Dendritic cell treated with granulocyte-macrophage colony-stimulating factor and Interleukin-4, amounts not matched to agents 40 ng/mL and 50 ng/mL, for 4 days (primary cell): ENCODE data around the gene PIP5K1B.
A peak's percentile ranks its signal among the peaks of the same experiment; 100 is the strongest.

ENCODE experiments used
- H3K27ac Mint-ChIP-seq: one replicate; pipeline ENCODE4 v1.8.0; 2022; ENCODE audit warnings: mild to moderate bottlenecking, mixed read lengths
- H3K27me3 Mint-ChIP-seq: one replicate; pipeline ENCODE4 v1.8.0; 2022; ENCODE audit warnings: mild to moderate bottlenecking, mixed read lengths
- H3K36me3 Mint-ChIP-seq: one replicate; pipeline ENCODE4 v1.8.0; 2022; ENCODE audit warnings: low read depth, mixed read lengths
- H3K4me1 Mint-ChIP-seq: one replicate; pipeline ENCODE4 v1.8.0; 2022; ENCODE audit warnings: low read depth, mixed read lengths
- H3K4me3 Mint-ChIP-seq: one replicate; pipeline ENCODE4 v1.8.0; 2022; ENCODE audit warnings: mild to moderate bottlenecking, moderate library complexity, mixed read lengths
- H3K9me3 Mint-ChIP-seq: one replicate; pipeline ENCODE4 v1.8.0; 2022; ENCODE audit warnings: mixed read lengths
- intact Hi-C: fragments of 100-400 bp; cut with micrococcal nuclease; formaldehyde crosslinking; loops from one replicate; pipeline ENCODE4 v1.15.0; 2022

The PIP5K1B gene, protein sequence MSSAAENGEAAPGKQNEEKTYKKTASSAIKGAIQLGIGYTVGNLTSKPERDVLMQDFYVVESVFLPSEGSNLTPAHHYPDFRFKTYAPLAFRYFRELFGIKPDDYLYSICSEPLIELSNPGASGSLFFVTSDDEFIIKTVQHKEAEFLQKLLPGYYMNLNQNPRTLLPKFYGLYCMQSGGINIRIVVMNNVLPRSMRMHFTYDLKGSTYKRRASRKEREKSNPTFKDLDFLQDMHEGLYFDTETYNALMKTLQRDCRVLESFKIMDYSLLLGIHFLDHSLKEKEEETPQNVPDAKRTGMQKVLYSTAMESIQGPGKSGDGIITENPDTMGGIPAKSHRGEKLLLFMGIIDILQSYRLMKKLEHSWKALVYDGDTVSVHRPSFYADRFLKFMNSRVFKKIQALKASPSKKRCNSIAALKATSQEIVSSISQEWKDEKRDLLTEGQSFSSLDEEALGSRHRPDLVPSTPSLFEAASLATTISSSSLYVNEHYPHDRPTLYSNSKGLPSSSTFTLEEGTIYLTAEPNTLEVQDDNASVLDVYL

DNA sequence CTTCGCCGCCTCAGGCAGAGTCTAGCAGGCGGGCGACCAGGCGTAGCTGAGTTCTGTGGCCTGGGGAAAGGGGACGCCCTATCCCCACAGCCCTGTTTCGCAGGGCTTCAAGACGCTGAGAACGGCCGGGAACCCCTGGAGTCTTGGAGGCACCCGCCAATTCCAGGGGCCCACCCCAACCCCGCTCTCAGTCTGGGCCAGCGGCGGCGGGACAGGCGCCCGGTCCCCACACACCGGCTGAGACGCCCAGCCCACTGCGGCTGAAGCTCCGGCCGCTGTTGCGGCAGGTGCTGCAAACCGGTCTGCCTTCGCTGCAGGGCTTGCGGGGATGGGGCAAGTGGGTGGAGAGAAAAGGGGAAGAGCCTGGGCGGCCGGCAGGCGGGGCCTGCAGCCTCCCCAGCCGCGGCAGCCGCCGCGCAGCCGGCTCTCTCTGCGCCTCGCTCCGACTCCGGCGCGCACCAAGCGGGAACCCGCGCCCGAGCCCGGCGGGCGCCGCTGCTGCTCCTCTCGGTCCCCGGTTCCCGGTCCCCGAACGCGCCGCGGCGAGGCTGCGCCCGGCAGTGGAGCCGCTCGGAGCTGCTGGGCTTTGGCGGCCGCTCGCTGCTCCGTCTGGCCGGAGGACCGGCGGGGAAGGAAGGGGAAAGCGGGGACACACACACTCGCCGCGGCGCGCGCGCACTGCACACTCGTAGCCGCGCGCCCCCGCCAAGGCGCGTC is at the start of gene PIP5K1B:
Gene PIP5K1B (plus strand): TSS at position 427 of the 717 bp plus-strand sequence. CDS start 117,375 bp downstream, outside the sequence.
- intact Hi-C loops: loop anchor here (5.0 to 10.0 kb wide), 4 partner anchors 72 to 297 kb away; no protein-coding TSS in a partner anchor
- peak within 1 kb of the TSS; percentile 93 for H3K4me3 Mint-ChIP-seq
- H3K27me3 Mint-ChIP-seq: peaks cover 43% of the 10 kb centered on the region
- peaks cover 7% of the 10 kb centered on the region for H3K36me3 Mint-ChIP-seq
- H3K9me3 Mint-ChIP-seq: no peaks in the 10 kb centered on the region
- H3K4me1 Mint-ChIP-seq: peaks cover 33% of the 10 kb centered on the region
- peak within 1 kb of the TSS; percentile 84 for H3K27ac Mint-ChIP-seq

DNA sequence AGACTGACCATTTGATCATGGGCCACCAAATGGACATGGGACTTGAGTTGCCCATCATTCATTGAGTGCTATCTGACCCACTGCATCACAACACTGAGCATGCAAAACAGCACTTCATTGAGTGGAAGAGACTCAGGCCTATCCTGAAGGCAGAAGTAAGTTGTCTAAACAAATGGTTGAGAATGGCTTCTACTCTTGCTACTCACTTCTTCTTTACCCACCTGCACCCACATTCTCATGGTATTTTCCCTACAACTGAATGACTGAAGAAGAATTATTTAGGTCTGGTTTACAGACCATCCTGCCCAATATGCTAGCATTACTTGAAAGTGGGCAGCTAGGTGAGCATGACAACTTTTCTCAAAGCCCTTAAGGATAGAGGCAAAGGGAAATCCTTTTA is 41.0 kb upstream of the PIP5K1B start:
- Mint-ChIP-seq H3K4me1 (no peaks in the 10 kb centered on the region), H3K4me3 (no peak overlapping the region), H3K27me3 (peaks cover 4% of the 10 kb centered on the region), H3K36me3 (no peaks in the 10 kb centered on the region), H3K9me3 (no peaks in the 10 kb centered on the region), H3K27ac (no peak overlapping the region)
- intact Hi-C loops: no loop called here

DNA sequence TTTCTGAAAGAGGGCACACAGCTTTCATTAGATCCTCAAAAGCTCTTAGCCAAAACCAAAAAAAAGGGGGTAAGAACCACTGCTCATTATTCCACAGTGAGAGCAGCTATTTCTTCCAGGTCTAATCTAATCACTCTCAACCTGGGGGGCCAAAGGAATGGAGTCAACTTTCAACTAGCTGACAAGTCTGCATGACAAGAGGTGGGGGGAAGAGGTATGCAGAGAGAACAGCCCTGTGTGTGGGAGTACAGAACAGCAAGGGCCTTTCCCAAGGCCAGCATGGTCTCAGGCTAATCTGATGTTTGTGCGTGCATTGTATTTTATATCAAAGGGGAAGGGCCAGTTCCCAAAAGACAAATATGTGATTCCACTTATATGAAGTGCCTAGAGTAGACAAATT is 36.9 kb upstream of the PIP5K1B start:
- intact Hi-C loops: no loop called here
- H3K4me3 Mint-ChIP-seq: no peak overlapping the region
- peaks cover 2% of the 10 kb centered on the region for H3K27me3 Mint-ChIP-seq
- no peaks in the 10 kb centered on the region for H3K36me3 Mint-ChIP-seq
- no peaks in the 10 kb centered on the region for H3K9me3 Mint-ChIP-seq
- no peaks in the 10 kb centered on the region for H3K4me1 Mint-ChIP-seq
- H3K27ac Mint-ChIP-seq: no peak overlapping the region

DNA sequence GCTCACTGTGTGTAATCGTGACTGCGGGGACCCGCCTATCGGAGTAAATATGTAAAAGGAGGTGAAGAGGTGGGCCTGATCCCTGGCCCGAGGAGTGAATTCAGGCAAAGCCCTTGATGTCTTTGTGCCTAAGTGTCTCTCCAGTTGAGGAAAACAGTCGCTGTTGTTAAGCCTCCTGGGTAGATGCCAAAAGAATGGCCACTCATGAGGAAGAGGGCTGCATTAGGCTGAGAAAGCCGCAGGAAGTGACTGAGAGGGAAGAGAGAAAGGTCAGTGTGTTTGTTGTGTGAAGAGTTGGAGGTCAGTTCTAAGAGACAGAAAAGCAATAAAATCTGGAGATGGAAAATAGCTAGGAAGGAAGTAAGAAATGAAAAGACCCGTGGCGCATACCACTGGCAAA is 35.8 kb upstream of the PIP5K1B start:
- intact Hi-C loops: no loop called here
- Mint-ChIP-seq H3K4me1 (no peaks in the 10 kb centered on the region), H3K9me3 (no peaks in the 10 kb centered on the region), H3K4me3 (no peak overlapping the region), H3K27me3 (peaks cover 2% of the 10 kb centered on the region), H3K27ac (no peak overlapping the region), H3K36me3 (no peaks in the 10 kb centered on the region)

DNA sequence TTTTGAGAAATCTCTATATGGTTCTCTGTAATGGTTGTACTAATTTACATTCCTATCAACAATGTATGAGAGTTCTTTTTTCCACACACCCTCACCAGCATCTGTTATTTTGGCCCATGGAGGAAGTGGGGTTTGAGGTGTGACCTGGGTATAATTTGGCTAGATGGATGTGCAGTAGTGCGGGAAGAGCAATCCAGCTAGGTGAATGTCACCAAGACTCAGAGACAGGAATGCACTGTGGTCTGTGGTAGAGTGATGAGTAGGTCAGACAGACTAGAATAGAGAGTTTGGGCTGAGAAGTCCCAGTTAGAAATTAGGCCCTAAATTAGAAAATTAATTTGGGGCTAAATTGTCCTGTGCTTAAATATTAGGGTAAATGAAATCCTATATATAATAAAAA is 32.8 kb upstream of the PIP5K1B start:
- Mint-ChIP-seq H3K9me3 (no peaks in the 10 kb centered on the region), H3K4me3 (no peak overlapping the region), H3K36me3 (no peaks in the 10 kb centered on the region), H3K4me1 (no peaks in the 10 kb centered on the region), H3K27ac (no peak overlapping the region), H3K27me3 (peaks cover 7% of the 10 kb centered on the region)
- intact Hi-C loops: no loop called here

DNA sequence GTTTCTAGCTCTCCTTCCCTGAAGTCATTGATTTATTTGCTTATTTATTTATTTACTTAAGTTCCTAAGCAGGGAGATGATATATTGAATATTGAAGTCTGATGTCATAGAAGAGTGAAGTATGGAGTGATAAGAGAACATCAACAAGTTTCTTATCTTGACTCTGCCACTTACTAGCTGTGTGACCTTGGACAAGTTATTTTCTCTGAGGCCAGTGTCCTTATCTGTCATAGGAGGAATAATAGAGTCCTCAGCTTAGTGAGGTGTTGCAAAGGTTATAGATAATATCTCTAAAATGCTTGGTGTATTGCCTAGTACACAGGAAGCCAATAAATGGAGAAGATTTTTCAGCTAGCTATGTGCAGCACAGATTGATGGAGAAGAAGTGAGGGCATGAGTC is 32.4 kb upstream of the PIP5K1B start:
- H3K36me3 Mint-ChIP-seq: no peaks in the 10 kb centered on the region
- H3K9me3 Mint-ChIP-seq: no peaks in the 10 kb centered on the region
- H3K4me3 Mint-ChIP-seq: no peak overlapping the region
- peaks cover 7% of the 10 kb centered on the region for H3K27me3 Mint-ChIP-seq
- H3K27ac Mint-ChIP-seq: no peak overlapping the region
- no peaks in the 10 kb centered on the region for H3K4me1 Mint-ChIP-seq
- intact Hi-C loops: no loop called here

DNA sequence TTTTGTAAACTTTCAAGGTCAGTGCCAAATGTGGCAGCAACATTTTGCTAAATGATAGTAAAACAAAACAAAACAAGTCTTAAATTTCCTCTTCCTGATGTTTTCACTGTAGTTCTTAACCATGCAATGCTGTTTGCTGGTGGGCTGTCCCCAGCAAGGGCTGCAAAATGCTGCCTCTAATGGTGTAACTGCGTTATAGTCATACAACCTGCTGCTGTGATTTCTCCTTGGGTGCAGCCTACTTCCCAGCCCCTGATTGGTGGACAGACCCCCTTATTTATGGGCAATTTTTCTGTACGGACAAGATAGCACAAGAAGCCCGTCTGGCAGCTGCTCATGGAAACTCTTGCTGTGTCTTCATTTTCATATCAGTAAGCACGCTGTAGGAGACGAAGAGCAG is 26.6 kb upstream of the PIP5K1B start:
- Mint-ChIP-seq H3K27ac (no peak overlapping the region), H3K9me3 (no peaks in the 10 kb centered on the region), H3K4me3 (no peak overlapping the region), H3K36me3 (no peaks in the 10 kb centered on the region), H3K4me1 (peaks cover 2% of the 10 kb centered on the region), H3K27me3 (peaks cover 5% of the 10 kb centered on the region)
- intact Hi-C loops: no loop called here

DNA sequence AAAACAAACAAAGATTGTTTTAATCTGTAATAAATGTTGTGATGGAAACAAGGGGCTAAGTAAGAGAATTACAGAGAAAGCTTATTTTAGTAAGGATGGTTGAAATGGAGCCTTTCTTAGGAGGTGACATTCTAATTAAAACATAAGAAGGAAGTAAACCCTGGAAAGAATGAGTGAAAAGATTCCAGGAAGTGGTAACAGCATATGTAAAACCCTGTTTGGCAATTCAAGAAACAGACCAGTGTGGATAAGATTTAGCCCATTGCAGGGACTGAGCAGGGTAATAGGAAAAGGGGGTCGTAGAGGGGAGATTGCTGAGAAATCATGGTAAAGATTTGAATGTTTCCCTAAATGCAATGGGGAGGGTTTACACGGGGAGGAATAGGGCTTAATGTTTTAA is 21.6 kb upstream of the PIP5K1B start:
- no peaks in the 10 kb centered on the region for H3K9me3 Mint-ChIP-seq
- H3K4me1 Mint-ChIP-seq: peaks cover 10% of the 10 kb centered on the region
- no peak overlapping the region for H3K27ac Mint-ChIP-seq
- no peak overlapping the region for H3K4me3 Mint-ChIP-seq
- intact Hi-C loops: no loop called here
- no peaks in the 10 kb centered on the region for H3K36me3 Mint-ChIP-seq
- peaks cover 6% of the 10 kb centered on the region for H3K27me3 Mint-ChIP-seq

DNA sequence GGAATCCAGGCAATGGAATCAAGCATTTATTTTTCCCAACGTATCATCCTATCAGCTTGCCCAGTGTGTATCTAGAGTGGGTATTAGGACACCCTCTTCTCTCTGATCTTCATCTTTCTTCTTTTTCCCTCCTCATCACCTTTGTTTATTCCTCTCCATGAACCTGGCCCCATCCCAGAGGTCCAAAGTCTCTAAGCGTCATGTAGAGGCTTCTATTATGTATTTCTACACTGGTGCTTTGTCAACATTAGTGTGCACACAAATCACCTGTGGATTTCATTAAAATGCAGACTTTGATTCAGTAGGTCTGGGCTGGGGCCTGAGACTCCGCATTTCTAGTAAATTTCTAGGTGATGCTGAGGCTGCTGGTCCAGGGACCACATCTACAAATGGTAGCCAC is 19.8 kb upstream of the PIP5K1B start:
- intact Hi-C loops: no loop called here
- peaks cover 10% of the 10 kb centered on the region for H3K4me1 Mint-ChIP-seq
- H3K4me3 Mint-ChIP-seq: no peak overlapping the region
- H3K9me3 Mint-ChIP-seq: no peaks in the 10 kb centered on the region
- H3K27me3 Mint-ChIP-seq: peaks cover 6% of the 10 kb centered on the region
- no peak overlapping the region for H3K27ac Mint-ChIP-seq
- no peaks in the 10 kb centered on the region for H3K36me3 Mint-ChIP-seq

DNA sequence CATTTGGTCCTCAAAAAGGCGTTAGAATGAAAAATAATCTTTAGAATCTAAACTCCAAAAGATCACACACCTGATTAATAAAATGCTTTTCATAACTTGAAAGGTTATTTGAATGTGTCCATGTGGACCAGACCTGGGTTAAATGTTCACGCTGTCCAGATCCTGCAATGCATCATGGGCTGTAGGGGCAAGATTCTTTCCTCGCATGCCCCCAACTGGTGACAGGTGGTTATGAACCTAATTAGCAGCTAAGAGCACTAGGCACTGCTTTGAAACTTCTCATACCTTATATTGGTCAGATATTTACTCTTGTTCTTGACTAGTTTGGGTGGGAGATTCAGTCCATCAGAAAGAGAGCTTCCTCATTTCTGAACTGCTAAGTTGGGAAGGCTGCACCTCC is 19.3 kb upstream of the PIP5K1B start:
- H3K4me3 Mint-ChIP-seq: no peak overlapping the region
- no peak overlapping the region for H3K27ac Mint-ChIP-seq

DNA sequence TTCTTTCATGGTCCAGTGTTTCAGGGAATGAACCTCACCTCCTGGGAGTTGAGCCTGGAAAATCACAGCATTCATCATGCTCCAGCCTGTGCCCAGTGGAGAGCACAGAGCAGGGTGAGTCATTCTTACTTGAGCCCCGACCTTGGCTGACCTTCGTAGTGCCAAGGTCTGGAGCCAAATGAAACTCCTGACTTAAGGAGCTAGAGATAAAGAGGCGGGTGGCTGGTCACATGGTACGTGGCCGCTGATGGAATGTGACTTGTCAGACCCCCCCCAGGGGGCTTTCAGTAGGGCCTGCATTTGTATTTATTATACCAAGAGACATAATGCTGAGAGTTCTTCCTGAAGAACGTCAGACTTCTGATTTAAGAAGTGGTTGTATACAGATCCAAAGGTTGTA is 15.0 kb upstream of the PIP5K1B start:
- H3K9me3 Mint-ChIP-seq: no peaks in the 10 kb centered on the region
- intact Hi-C loops: no loop called here
- no peaks in the 10 kb centered on the region for H3K36me3 Mint-ChIP-seq
- H3K27me3 Mint-ChIP-seq: peaks cover 1% of the 10 kb centered on the region
- no peak overlapping the region for H3K27ac Mint-ChIP-seq
- H3K4me3 Mint-ChIP-seq: no peak overlapping the region
- peaks cover 7% of the 10 kb centered on the region for H3K4me1 Mint-ChIP-seq

More for the DNA sequence above, 19.3 kb upstream of the PIP5K1B start:
- H3K36me3 Mint-ChIP-seq: no peaks in the 10 kb centered on the region
- intact Hi-C loops: no loop called here
- H3K4me1 Mint-ChIP-seq: peaks cover 10% of the 10 kb centered on the region
- no peaks in the 10 kb centered on the region for H3K9me3 Mint-ChIP-seq
- H3K27me3 Mint-ChIP-seq: peaks cover 6% of the 10 kb centered on the region

DNA sequence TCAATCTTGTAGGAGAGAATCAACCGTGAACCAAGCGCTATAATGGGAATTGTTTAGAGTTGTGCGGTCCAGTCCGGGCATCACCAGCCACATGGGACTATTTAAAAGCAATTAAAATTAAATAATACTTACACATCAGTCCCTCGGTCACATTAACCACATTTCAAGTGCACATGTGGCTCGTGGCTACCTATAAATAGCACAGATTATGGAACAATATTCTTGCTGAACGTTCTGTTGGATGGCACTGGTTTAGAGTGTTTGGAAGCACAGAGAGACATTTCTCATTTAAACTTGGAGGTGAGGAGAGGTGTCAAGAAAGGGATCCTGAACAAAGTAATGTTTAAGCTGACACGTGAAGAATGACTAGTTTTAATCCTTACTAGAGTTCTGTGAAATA is 12.5 kb upstream of the PIP5K1B start:
- H3K27me3 Mint-ChIP-seq: no peaks in the 10 kb centered on the region
- no peaks in the 10 kb centered on the region for H3K36me3 Mint-ChIP-seq
- H3K9me3 Mint-ChIP-seq: no peaks in the 10 kb centered on the region
- H3K27ac Mint-ChIP-seq: no peak overlapping the region
- intact Hi-C loops: no loop called here
- peaks cover 7% of the 10 kb centered on the region for H3K4me1 Mint-ChIP-seq
- no peak overlapping the region for H3K4me3 Mint-ChIP-seq

DNA sequence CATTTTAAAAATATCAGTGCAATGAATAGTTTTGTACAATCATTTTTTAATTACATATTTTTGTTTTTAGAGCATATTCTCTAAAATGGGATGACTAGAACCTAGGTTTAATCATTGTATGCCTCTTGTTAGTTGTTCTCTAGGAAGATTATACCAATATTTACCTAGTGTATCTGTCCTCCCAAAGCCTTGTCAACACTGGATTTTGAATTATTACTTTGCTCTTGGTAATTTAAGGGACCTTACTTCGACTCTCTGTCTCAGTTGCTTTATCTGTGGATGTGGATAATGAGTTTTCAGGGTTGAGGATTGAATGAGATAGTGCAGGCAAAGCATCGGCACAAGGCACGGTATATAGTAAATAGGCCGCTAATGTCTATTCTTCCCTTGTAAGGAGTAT is 10.9 kb upstream of the PIP5K1B start:
- H3K4me1 Mint-ChIP-seq: peaks cover 9% of the 10 kb centered on the region
- no peaks in the 10 kb centered on the region for H3K27me3 Mint-ChIP-seq
- no peak overlapping the region for H3K4me3 Mint-ChIP-seq
- no peak overlapping the region for H3K27ac Mint-ChIP-seq
- H3K9me3 Mint-ChIP-seq: no peaks in the 10 kb centered on the region
- H3K36me3 Mint-ChIP-seq: no peaks in the 10 kb centered on the region
- intact Hi-C loops: no loop called here

DNA sequence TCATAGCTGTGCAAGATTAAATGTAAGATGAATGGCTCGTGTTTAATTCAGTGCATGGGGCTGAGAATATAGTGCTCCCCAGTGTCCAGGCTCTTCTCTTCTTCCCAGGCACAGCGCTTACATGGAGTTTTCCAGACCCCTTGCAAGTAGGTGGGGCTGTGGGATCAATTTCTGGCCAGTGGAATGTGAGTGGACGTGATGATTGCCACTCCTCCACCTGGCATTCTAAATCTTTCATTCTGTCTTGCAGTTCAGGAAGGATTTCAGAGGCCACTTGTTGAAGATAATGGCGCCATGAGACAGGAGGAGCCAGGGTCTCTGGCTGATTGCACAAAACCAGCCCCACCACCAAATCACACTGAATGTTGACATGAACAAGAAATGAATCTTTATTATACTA is 7.2 kb upstream of the PIP5K1B start:
- Mint-ChIP-seq H3K4me1 (peaks cover 14% of the 10 kb centered on the region), H3K27ac (no peak overlapping the region), H3K27me3 (peaks cover 9% of the 10 kb centered on the region), H3K9me3 (no peaks in the 10 kb centered on the region), H3K36me3 (no peaks in the 10 kb centered on the region), H3K4me3 (no peak overlapping the region)
- intact Hi-C loops: no loop called here
